Measurements from ENCODE around the gene EMC6. TPM values are rescaled to one million over a fixed set of nuclear protein-coding genes. Genes with fewer than 3 reads are reported as not detected.

Gene EMC6
- total RNA-seq, 5 donors from 2014 or later (not counting 1 experiment from before 2014, with no cell fraction given): 22.4 to 36.2 (median 33.6) TPM

DNA sequence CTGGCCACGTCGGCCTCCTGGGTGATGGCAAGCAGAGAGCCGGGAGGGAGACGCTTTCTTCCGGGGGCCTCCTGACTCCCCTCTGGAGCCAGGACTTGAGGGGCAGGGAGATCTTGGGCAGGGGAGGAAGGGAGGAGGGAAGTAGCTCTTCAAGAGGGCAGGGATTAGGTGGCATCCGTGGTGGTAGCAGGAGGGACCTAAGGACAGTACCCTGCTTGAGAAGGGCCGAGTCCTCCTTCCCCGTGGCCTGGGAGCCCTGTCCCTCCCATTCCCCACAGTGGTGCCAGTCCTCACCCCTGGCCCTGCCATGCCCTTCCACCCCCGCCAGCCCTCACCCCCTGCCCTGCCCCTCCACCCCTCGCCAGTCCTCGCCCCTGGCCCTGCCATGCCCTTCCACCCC, 12.8 kb upstream of the EMC6 start:
- Mint-ChIP-seq H3K4me1 (no peaks in the 10 kb centered on the region), H3K36me3 (no peaks in the 10 kb centered on the region), H3K27ac (no peak overlapping the region), H3K9me3 (no peaks in the 10 kb centered on the region), H3K27me3 (no peaks in the 10 kb centered on the region), H3K4me3 (no peak overlapping the region)
- ChIA-PET POLR2A (no interaction called here), CTCF (no interaction called here)
- no peaks in the 10 kb centered on the region for H3K27me3 ChIP-seq (replicated peaks in 1 of 2; ENCODE audit: control insufficient read depth in 2 of 2, extremely low read depth in 1 of 2, insufficient read depth in 2 of 2, low read length in 1 of 2)
- H3K4me3 ChIP-seq (ENCODE audit: control insufficient read depth in 1 of 2, extremely low read depth in 1 of 2, low read length in 1 of 2): no peak overlapping the region
- no peaks in the 10 kb centered on the region for H3K9me3 ChIP-seq
- ATAC-seq (replicated peaks in 1 of 4): no peak
- 95% methylated on average over 3 of the region's 11 CpGs for WGBS (ENCODE audit: insufficient coverage)
- H3K27ac ChIP-seq (ENCODE audit: low read length): no peak overlapping the region
- no peaks in the 10 kb centered on the region for H3K4me1 ChIP-seq (ENCODE audit: control insufficient read depth in 1 of 2, extremely low read depth in 1 of 2, insufficient read depth in 2 of 2, low read length in 2 of 2)
- DNase-seq: no peak
- peaks cover 0 to 7% of the 10 kb centered on the region in 2 donors for H3K36me3 ChIP-seq (ENCODE audit: control insufficient read depth in 2 of 2, extremely low read depth in 1 of 2, insufficient read depth in 1 of 2, low read length in 1 of 2)

DNA sequence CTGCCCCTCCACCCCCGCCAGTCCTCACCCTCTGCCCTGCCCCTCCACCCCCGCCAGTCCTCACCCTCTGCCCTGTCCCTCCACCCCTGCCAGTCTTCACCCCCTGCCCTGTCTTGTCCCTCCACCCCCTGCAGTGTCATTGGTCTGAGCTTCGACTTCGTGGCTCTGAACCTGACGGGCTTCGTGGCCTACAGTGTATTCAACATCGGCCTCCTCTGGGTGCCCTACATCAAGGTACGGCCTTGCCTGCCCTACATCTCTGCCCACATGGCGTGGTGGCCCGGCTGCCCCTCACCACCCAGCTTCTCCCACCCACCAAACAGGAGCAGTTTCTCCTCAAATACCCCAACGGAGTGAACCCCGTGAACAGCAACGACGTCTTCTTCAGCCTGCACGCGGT, 12.3 kb upstream of the EMC6 start:
- 92% methylated on average over 14 of the region's 16 CpGs for WGBS (ENCODE audit: insufficient coverage)
- ATAC-seq (replicated peaks in 1 of 4) (no peak), DNase-seq (no peak)
- H3K27me3 ChIP-seq (replicated peaks in 1 of 2; ENCODE audit: control insufficient read depth in 2 of 2, extremely low read depth in 1 of 2, insufficient read depth in 2 of 2, low read length in 1 of 2): no peaks in the 10 kb centered on the region
- ChIA-PET POLR2A (no interaction called here), CTCF (no interaction called here)
- Mint-ChIP-seq H3K27ac (no peak overlapping the region), H3K27me3 (no peaks in the 10 kb centered on the region), H3K4me3 (no peak overlapping the region), H3K36me3 (no peaks in the 10 kb centered on the region), H3K9me3 (no peaks in the 10 kb centered on the region), H3K4me1 (no peaks in the 10 kb centered on the region)
- H3K4me1 ChIP-seq (ENCODE audit: control insufficient read depth in 1 of 2, extremely low read depth in 1 of 2, insufficient read depth in 2 of 2, low read length in 2 of 2): no peaks in the 10 kb centered on the region
- no peaks in the 10 kb centered on the region for H3K9me3 ChIP-seq
- no peak overlapping the region for H3K4me3 ChIP-seq (ENCODE audit: control insufficient read depth in 1 of 2, extremely low read depth in 1 of 2, low read length in 1 of 2)
- H3K27ac ChIP-seq (ENCODE audit: low read length): no peak overlapping the region
- H3K36me3 ChIP-seq (ENCODE audit: control insufficient read depth in 2 of 2, extremely low read depth in 1 of 2, insufficient read depth in 1 of 2, low read length in 1 of 2): peaks cover 0 to 7% of the 10 kb centered on the region in 2 donors

DNA sequence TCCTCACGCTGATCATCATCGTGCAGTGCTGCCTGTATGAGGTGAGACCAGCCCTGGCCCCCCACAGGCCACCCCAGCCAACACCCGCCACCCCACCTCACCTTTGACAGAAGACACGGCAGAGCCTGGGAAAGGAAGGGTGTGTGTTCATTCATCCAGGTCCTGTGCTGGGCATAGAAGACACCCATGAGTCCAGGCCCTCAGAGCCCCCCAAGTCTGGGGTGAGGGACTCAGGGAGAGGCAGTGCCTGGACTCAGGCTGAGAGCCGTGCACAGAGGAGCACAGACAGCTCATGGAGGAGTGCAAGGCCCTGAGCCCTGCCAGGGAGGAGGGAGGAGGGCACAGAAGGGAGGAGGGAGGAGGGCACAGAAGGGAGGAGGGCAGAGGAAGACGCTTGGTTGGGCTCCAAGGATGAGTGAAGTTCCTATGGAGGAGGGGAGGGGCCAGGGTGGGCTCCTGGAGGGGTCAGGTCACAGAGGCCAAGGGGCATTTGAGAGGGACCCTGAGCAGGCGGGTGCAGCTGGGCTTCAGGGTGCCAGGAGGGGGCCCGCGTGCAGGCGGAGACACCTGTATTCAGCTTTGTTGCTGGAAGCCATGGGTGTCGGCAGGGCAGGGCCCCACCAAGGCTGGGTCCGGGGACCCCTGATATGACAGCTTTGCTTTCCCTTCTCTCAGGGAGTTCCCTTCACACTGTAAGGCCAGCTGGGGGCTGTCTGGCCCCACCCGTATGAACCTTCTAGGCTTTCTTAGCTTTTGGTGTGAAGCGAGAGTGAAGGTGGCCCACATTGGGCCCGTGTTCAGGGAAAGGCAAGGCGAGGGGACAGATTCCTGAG, 11.6 kb upstream of the EMC6 start:
- Histone ChIP-seq H3K27ac (ENCODE audit: low read length) (no peak overlapping the region), H3K9me3 (no peaks in the 10 kb centered on the region), H3K4me3 (ENCODE audit: control insufficient read depth in 1 of 2, extremely low read depth in 1 of 2, low read length in 1 of 2) (no peak overlapping the region), H3K36me3 (ENCODE audit: control insufficient read depth in 2 of 2, extremely low read depth in 1 of 2, insufficient read depth in 1 of 2, low read length in 1 of 2) (peaks cover 0 to 7% of the 10 kb centered on the region in 2 donors), H3K27me3 (replicated peaks in 1 of 2; ENCODE audit: control insufficient read depth in 2 of 2, extremely low read depth in 1 of 2, insufficient read depth in 2 of 2, low read length in 1 of 2) (no peaks in the 10 kb centered on the region), H3K4me1 (ENCODE audit: control insufficient read depth in 1 of 2, extremely low read depth in 1 of 2, insufficient read depth in 2 of 2, low read length in 2 of 2) (no peaks in the 10 kb centered on the region)
- DNase-seq: no peak
- H3K27ac Mint-ChIP-seq: no peak overlapping the region
- ChIA-PET CTCF (no interaction called here), POLR2A (no interaction called here)
- H3K27me3 Mint-ChIP-seq: no peaks in the 10 kb centered on the region
- 86% methylated on average over 10 of the region's 16 CpGs for whole genome bisulfite sequencing (ENCODE audit: insufficient coverage)
- H3K36me3 Mint-ChIP-seq: no peaks in the 10 kb centered on the region
- H3K9me3 Mint-ChIP-seq: no peaks in the 10 kb centered on the region
- H3K4me3 Mint-ChIP-seq: no peak overlapping the region
- no peaks in the 10 kb centered on the region for H3K4me1 Mint-ChIP-seq
- no peak for ATAC-seq (replicated peaks in 1 of 4)

DNA sequence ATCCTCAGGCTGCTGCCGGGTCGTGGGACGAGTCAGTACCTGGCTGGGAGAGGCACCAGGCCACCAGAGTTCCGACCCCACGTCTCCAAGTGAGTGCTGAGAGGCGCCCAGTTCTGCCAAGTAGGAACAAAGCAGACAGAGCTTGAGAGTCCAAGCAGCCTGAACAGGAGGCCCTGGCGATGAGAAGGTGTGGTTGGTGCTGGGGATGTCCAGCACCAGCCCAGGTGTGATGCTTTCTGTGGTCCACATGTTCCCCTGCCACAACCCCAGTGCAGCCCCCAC, 11.1 kb upstream of the EMC6 start:
- H3K27me3 ChIP-seq (replicated peaks in 1 of 2; ENCODE audit: control insufficient read depth in 2 of 2, extremely low read depth in 1 of 2, insufficient read depth in 2 of 2, low read length in 1 of 2): no peaks in the 10 kb centered on the region
- Mint-ChIP-seq H3K4me1 (no peaks in the 10 kb centered on the region), H3K27me3 (no peaks in the 10 kb centered on the region), H3K9me3 (no peaks in the 10 kb centered on the region), H3K36me3 (no peaks in the 10 kb centered on the region), H3K4me3 (no peak overlapping the region), H3K27ac (no peak overlapping the region)
- ChIA-PET CTCF (no interaction called here), POLR2A (no interaction called here)
- DNase-seq (no peak), ATAC-seq (replicated peaks in 1 of 4) (no peak)
- no peak overlapping the region for H3K4me3 ChIP-seq (ENCODE audit: control insufficient read depth in 1 of 2, extremely low read depth in 1 of 2, low read length in 1 of 2)
- WGBS (ENCODE audit: insufficient coverage): 95% methylated on average over 7 of the region's 7 CpGs
- H3K36me3 ChIP-seq (ENCODE audit: control insufficient read depth in 2 of 2, extremely low read depth in 1 of 2, insufficient read depth in 1 of 2, low read length in 1 of 2): peaks cover 0 to 7% of the 10 kb centered on the region in 2 donors
- no peak overlapping the region for H3K27ac ChIP-seq (ENCODE audit: low read length)
- no peaks in the 10 kb centered on the region for H3K4me1 ChIP-seq (ENCODE audit: control insufficient read depth in 1 of 2, extremely low read depth in 1 of 2, insufficient read depth in 2 of 2, low read length in 2 of 2)
- no peaks in the 10 kb centered on the region for H3K9me3 ChIP-seq

DNA sequence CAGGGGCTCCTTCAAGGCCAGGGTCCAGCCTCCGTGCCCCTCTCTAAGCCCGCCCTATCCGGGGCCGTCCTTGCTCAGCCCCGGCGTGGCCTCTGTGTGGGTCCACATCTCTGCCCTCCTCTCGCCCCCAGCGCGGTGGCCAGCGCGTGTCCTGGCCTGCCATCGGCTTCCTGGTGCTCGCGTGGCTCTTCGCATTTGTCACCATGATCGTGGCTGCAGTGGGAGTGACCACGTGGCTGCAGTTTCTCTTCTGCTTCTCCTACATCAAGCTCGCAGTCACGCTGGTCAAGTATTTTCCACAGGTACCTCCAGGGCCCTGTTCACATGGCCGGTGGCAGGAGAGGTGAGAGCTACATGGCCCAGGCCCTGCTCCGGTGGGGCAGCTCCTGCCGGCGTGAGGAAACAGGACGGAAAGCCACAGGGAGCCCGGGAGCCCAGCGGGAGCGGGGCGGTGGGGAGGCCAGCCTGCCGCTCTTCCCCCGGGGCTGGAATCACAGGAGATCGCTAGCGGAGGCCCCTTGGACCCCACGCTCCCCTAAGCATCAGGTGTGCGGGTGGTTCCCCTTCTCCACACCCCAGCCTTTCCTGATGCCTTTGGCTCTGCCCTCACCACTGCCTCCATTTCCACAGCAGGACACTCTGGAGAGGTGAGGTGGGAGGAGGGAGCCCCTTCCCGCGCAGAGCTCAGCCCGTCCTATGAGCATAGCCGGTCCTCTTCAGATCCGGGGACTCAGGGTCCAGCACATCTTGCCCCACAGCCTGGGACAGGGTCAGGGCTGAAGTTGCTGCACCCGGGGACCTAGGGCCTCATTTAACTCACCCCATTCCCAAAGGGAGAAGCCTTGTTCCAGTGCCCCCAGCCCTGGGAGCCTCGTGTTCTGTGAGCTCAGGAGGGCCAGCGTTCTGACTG, 10.5 kb upstream of the EMC6 start:
- POLR2A ChIA-PET: no interaction called here
- Mint-ChIP-seq H3K4me3 (no peak overlapping the region), H3K36me3 (no peaks in the 10 kb centered on the region), H3K9me3 (no peaks in the 10 kb centered on the region), H3K27me3 (no peaks in the 10 kb centered on the region), H3K4me1 (no peaks in the 10 kb centered on the region), H3K27ac (no peak overlapping the region)
- CTCF ChIA-PET: no interaction called here
- H3K4me1 ChIP-seq (ENCODE audit: control insufficient read depth in 1 of 2, extremely low read depth in 1 of 2, insufficient read depth in 2 of 2, low read length in 2 of 2): no peaks in the 10 kb centered on the region
- no peak for ATAC-seq (replicated peaks in 1 of 4)
- no peaks in the 10 kb centered on the region for H3K9me3 ChIP-seq
- no peak for DNase-seq
- WGBS (ENCODE audit: insufficient coverage): 93% methylated on average over 31 of the region's 42 CpGs
- H3K4me3 ChIP-seq (ENCODE audit: control insufficient read depth in 1 of 2, extremely low read depth in 1 of 2, low read length in 1 of 2): no peak overlapping the region
- H3K27me3 ChIP-seq (replicated peaks in 1 of 2; ENCODE audit: control insufficient read depth in 2 of 2, extremely low read depth in 1 of 2, insufficient read depth in 2 of 2, low read length in 1 of 2): no peaks in the 10 kb centered on the region
- H3K27ac ChIP-seq (ENCODE audit: low read length): no peak overlapping the region
- H3K36me3 ChIP-seq (ENCODE audit: control insufficient read depth in 2 of 2, extremely low read depth in 1 of 2, insufficient read depth in 1 of 2, low read length in 1 of 2): peaks cover 3 to 7% of the 10 kb centered on the region in 2 donors

DNA sequence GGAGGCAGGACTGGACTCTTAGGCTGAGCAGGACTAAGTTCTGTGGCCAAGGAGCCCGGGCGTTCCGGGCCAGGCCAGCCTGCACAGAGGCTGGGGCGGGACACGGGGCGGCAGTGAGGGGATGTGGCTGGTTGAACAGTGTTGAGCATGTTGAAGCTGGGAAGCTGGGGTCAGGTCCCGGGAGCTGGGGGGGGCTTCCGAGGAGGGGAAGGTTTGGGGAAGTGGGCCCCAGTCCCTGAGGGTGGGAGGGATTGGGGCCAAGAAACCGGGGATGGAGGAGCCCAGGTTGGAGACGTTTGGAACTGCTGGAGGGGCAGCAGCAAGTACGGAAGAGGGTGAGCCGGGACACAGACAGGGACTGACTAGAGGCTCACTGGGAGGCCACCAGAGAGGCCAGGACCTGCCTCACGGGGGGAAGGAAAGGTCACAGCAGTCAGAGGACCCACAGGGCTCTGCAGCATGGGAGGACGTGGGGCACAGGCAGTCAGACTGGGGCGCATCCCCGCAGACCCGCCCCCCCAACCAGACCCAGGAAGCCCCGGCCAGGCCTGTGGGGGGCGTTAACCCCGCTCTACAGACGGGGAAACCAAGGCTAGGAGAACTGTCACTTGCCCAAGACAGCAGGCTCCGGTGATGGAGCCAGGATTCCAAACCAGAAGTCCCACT, 9.7 kb upstream of the EMC6 start:
- ATAC-seq (replicated peaks in 1 of 4) (no peak), DNase-seq (no peak)
- WGBS (ENCODE audit: insufficient coverage): 83% methylated on average over 21 of the region's 22 CpGs
- no peaks in the 10 kb centered on the region for H3K27me3 Mint-ChIP-seq
- no peak overlapping the region for H3K27ac Mint-ChIP-seq
- no peaks in the 10 kb centered on the region for H3K4me1 Mint-ChIP-seq
- no peaks in the 10 kb centered on the region for H3K9me3 ChIP-seq
- H3K36me3 Mint-ChIP-seq: no peaks in the 10 kb centered on the region
- no peaks in the 10 kb centered on the region for H3K27me3 ChIP-seq (replicated peaks in 1 of 2; ENCODE audit: control insufficient read depth in 2 of 2, extremely low read depth in 1 of 2, insufficient read depth in 2 of 2, low read length in 1 of 2)
- POLR2A ChIA-PET: no interaction called here
- H3K4me3 ChIP-seq (ENCODE audit: control insufficient read depth in 1 of 2, extremely low read depth in 1 of 2, low read length in 1 of 2): no peak overlapping the region
- CTCF ChIA-PET: no interaction called here
- peaks cover 3 to 7% of the 10 kb centered on the region in 2 donors for H3K36me3 ChIP-seq (ENCODE audit: control insufficient read depth in 2 of 2, extremely low read depth in 1 of 2, insufficient read depth in 1 of 2, low read length in 1 of 2)
- no peaks in the 10 kb centered on the region for H3K9me3 Mint-ChIP-seq
- no peak overlapping the region for H3K27ac ChIP-seq (ENCODE audit: low read length)
- no peaks in the 10 kb centered on the region for H3K4me1 ChIP-seq (ENCODE audit: control insufficient read depth in 1 of 2, extremely low read depth in 1 of 2, insufficient read depth in 2 of 2, low read length in 2 of 2)
- no peak overlapping the region for H3K4me3 Mint-ChIP-seq
